ENCODE results near the gene MEF2D. TPM values are rescaled to one million over a fixed set of nuclear protein-coding genes. Genes with fewer than 3 reads are reported as not detected.

The MEF2D gene
- total RNA-seq, 6 experiments from 2014 or later: 13.3 to 17.1 (median 15.0) TPM

DNA sequence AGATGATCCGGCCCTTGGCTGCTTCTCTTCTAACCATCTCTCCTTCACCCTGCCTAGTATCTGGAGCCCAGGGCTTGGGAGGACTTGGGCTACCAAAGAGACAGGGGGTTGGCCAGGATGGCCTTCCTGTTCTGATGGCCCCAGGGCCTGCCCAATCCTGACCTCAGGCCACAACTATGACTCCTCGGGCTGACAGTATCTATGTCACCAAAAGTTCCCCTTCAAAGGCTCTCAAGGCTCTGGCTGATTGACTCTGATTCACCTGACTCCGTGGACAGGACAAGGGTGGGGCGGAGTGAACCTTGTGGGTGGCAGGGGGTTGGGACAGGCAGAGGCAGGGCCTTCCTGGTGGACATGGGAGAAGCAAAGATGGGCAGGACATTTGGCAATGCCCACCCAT is 12.7 kb downstream of the MEF2D start:
- DNase-seq: no peak
- WGBS (ENCODE audit: insufficient coverage, low coverage, low lambda C conversion rate, missing lambda C conversion rate): 60% methylated on average over 1 of the region's 4 CpGs
- Histone ChIP-seq H3K9me3 (no peaks in the 10 kb centered on the region), H3K4me1 (peaks cover 0 to 32% (median 10%) of the 10 kb centered on the region in 4 donors), H3K36me3 (peaks cover 0 to 1% (median 0%) of the 10 kb centered on the region in 4 donors), H3K27me3 (no peaks in the 10 kb centered on the region), H3K27ac (no peak overlapping the region), H3K4me3 (no peak overlapping the region)
- intact Hi-C loops (cut with DNase I): no loop called here
- no peak for TF ChIP-seq CTCF (IDR thresholded peaks at IDR 0.05)
- no peak for TF ChIP-seq POLR2A (IDR thresholded peaks at IDR 0.05)
- ATAC-seq: no peak

DNA sequence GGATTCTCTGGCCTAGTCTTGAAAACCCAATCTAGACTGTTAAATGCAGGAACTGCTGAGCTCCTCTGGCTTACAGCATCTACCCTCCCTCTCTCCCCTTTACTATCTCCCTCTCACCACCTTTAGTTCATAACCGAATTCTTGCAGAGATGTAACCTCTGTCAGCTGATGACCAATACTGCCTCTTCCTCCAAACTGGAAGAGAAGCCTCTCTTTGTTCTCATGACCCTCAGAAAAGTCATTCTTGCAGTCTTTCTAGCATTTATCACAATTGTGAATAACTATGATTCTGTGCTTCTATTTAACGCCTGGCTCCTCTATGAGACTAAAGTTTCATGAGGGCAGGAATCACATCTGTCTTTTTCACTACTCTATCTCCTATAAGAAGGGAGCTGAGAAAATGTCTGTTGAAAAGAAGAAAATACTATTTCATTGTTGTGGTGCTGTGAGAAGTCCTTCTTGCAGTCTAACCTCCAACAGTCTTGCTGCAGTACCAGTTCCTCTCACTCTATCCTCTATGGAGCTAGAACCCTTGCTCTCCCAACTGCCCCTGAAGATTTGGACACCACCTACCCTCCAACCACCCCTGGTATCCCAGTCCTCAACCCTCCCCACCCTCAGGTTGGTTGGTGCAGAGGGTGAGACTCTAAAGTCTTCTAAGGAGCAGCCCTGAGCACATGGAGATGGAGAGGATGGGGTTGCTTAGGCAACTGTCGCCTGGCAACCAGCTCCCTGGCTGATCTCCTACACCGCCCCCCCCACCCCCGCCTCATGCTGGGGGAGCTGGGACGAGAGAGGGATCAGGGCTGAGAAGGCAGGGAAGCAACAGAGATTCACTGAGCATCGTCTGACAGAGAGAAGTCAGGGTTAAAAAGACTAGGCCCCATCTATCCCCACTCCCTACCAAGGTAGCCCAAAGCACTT is 13.9 kb downstream of the MEF2D start:
- TF ChIP-seq POLR2A (IDR thresholded peaks at IDR 0.05) (no peak), CTCF (IDR thresholded peaks at IDR 0.05) (no peak)
- H3K27me3 ChIP-seq: no peaks in the 10 kb centered on the region
- DNase-seq (no peak), ATAC-seq (no peak)
- H3K27ac ChIP-seq: no peak overlapping the region
- WGBS (ENCODE audit: insufficient coverage, low coverage, low lambda C conversion rate, missing lambda C conversion rate): 82% methylated on average over 2 of the region's 7 CpGs
- H3K9me3 ChIP-seq: no peaks in the 10 kb centered on the region
- H3K4me3 ChIP-seq: no peak overlapping the region
- intact Hi-C loops (cut with DNase I): no loop called here
- H3K4me1 ChIP-seq: peaks cover 0 to 22% (median 8%) of the 10 kb centered on the region in 4 donors
- peaks cover 3 to 13% (median 9%) of the 10 kb centered on the region in 4 donors for H3K36me3 ChIP-seq

DNA sequence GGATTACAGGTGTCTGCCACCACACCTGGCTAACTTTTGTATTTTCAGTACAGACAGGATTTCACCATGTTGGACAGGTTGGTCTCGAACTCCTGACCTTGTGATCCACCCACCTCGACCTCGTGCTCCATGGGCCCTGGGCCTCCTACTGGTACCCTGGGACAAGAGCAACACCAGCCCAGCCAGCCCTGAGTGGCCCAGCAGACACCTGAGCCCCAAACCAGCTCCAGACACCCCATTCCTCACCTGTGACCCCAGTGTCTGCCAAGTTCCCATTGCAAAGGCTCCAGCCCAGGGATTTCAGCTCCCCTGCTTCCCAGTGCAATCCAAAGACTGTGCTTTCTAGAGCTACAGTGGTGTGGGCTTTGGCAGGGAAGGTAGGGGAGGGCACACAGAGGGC is 14.6 kb downstream of the MEF2D start:
- intact Hi-C loops (cut with DNase I): no loop called here
- Histone ChIP-seq H3K9me3 (no peaks in the 10 kb centered on the region), H3K4me1 (peaks cover 0 to 15% (median 4%) of the 10 kb centered on the region in 4 donors), H3K27ac (no peak overlapping the region), H3K27me3 (no peaks in the 10 kb centered on the region), H3K4me3 (no peak overlapping the region), H3K36me3 (peaks cover 8 to 20% (median 14%) of the 10 kb centered on the region in 4 donors)
- TF ChIP-seq CTCF (IDR thresholded peaks at IDR 0.05): no peak
- TF ChIP-seq POLR2A (IDR thresholded peaks at IDR 0.05): no peak
- ATAC-seq: no peak
- 100% methylated on average over 2 of the region's 3 CpGs for WGBS (ENCODE audit: insufficient coverage, low coverage, low lambda C conversion rate, missing lambda C conversion rate)
- no peak for DNase-seq

DNA sequence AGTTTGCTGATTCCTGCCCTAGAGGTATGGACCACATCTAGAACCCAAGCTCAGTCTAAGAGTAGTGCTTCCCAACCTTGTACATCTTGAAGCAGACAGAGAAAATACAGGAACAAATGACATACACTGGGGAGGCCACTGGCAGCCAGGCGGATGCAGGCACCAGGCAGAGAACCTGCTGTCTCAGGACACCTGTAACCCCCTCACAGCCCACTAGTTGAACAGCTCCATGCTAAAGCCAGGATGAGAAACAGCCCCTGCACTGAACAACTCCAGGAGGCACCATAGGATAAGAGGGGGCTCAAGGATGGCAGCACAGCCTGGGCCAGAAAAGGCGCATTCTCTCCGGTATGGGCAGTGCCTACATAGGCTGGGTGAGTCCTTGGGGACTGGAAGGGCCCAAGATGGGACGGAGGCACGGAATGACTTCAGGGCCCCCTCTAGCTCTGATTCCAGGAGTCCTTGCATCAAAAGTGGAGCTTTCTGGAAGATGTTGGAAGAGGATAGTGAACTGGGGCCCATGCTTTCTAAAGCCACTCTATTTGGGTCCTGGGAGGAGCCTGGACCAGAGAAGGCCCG is 16.0 kb downstream of the MEF2D start:
- no CpG with 5 or more reads among the region's 6 CpGs for WGBS (ENCODE audit: insufficient coverage, low coverage, low lambda C conversion rate, missing lambda C conversion rate)
- no peaks in the 10 kb centered on the region for H3K9me3 ChIP-seq
- intact Hi-C loops (cut with DNase I): no loop called here
- peaks cover 0 to 5% (median 0%) of the 10 kb centered on the region in 4 donors for H3K4me1 ChIP-seq
- no peak for TF ChIP-seq CTCF (IDR thresholded peaks at IDR 0.05)
- TF ChIP-seq POLR2A (IDR thresholded peaks at IDR 0.05): no peak
- no peak for ATAC-seq
- no peak overlapping the region for H3K4me3 ChIP-seq
- no peaks in the 10 kb centered on the region for H3K27me3 ChIP-seq
- H3K36me3 ChIP-seq: peaks cover 10 to 34% (median 21%) of the 10 kb centered on the region in 4 donors
- DNase-seq: no peak
- H3K27ac ChIP-seq: no peak overlapping the region

Data from right lobe of liver (tissue), 6 donors.